Measurements from ENCODE around the gene CEP83.

The CEP83 gene

GRCh38 chr12:94309373-94309772 lies 150.3 kb downstream of the CEP83 start:
- no peak for DNase-seq (ENCODE audit: low read depth in 2 of 2, low spot score in 1 of 2)

GRCh38 chr12:94308612-94309011 lies 151.1 kb downstream of the CEP83 start:
- no peak for DNase-seq (ENCODE audit: low read depth in 2 of 2, low spot score in 1 of 2)

- DNase-seq (ENCODE audit: low read depth in 2 of 2, low spot score in 1 of 2): no peak
These were observed 154.3 kb downstream of the CEP83 start for GRCh38 chr12:94305130-94305957.

GRCh38 chr12:94304566-94305061 lies 155.1 kb downstream of the CEP83 start:
- DNase-seq (ENCODE audit: low read depth in 2 of 2, low spot score in 1 of 2): no peak

- no peak for DNase-seq (ENCODE audit: low read depth in 2 of 2, low spot score in 1 of 2)
These were observed 155.7 kb downstream of the CEP83 start for GRCh38 chr12:94304012-94304411.

GRCh38 chr12:94299846-94300245 lies 159.8 kb downstream of the CEP83 start:
- no peak for DNase-seq (ENCODE audit: low read depth in 2 of 2, low spot score in 1 of 2)

- no peak for DNase-seq (ENCODE audit: low read depth in 2 of 2, low spot score in 1 of 2)
These were observed 161.7 kb downstream of the CEP83 start for GRCh38 chr12:94297876-94298505.

- DNase-seq (ENCODE audit: low read depth in 2 of 2, low spot score in 1 of 2): no peak
These were observed 162.5 kb downstream of the CEP83 start for GRCh38 chr12:94297096-94297699.

GRCh38 chr12:94290353-94290752 lies 169.3 kb downstream of the CEP83 start:
- no peak for DNase-seq (ENCODE audit: low read depth in 2 of 2, low spot score in 1 of 2)

- no peak for DNase-seq (ENCODE audit: low read depth in 2 of 2, low spot score in 1 of 2)
These were observed 170.0 kb downstream of the CEP83 start for GRCh38 chr12:94289461-94290312.

GRCh38 chr12:94287245-94287628 lies 172.4 kb downstream of the CEP83 start:
- DNase-seq (ENCODE audit: low read depth in 2 of 2, low spot score in 1 of 2): no peak

- DNase-seq (ENCODE audit: low read depth in 2 of 2, low spot score in 1 of 2): no peak
These were observed 173.0 kb downstream of the CEP83 start for GRCh38 chr12:94286583-94287244.

- DNase-seq (ENCODE audit: low read depth in 2 of 2, low spot score in 1 of 2): no peak
These were observed 173.6 kb downstream of the CEP83 start for GRCh38 chr12:94285943-94286582.

- DNase-seq (ENCODE audit: low read depth in 2 of 2, low spot score in 1 of 2): no peak
These were observed 174.8 kb downstream of the CEP83 start for GRCh38 chr12:94284859-94285258.

- no peak for DNase-seq (ENCODE audit: low read depth in 2 of 2, low spot score in 1 of 2)
These were observed 175.6 kb downstream of the CEP83 start for GRCh38 chr12:94284046-94284445.

GRCh38 chr12:94282675-94283074 lies 177.0 kb downstream of the CEP83 start:
- no peak for DNase-seq (ENCODE audit: low read depth in 2 of 2, low spot score in 1 of 2)

GRCh38 chr12:94280063-94280462 lies 179.6 kb downstream of the CEP83 start:
- no peak for DNase-seq (ENCODE audit: low read depth in 2 of 2, low spot score in 1 of 2)

- DNase-seq (ENCODE audit: low read depth in 2 of 2, low spot score in 1 of 2): no peak
These were observed 182.2 kb downstream of the CEP83 start for GRCh38 chr12:94277426-94278000.

- no peak for DNase-seq (ENCODE audit: low read depth in 2 of 2, low spot score in 1 of 2)
These were observed 182.9 kb downstream of the CEP83 start for GRCh38 chr12:94276725-94277124.

GRCh38 chr12:94273272-94273671 lies 186.4 kb downstream of the CEP83 start:
- no peak for DNase-seq (ENCODE audit: low read depth in 2 of 2, low spot score in 1 of 2)
